NCI-H748 (cell line): ENCODE measurements around the gene NAV2.

Experiments used
- DNase-seq: peaks from one replicate; lab custom pipeline; 2025; ENCODE audit not compliant: unreplicated experiment; lab: John Stamatoyannopoulos, UW

Gene NAV2

GRCh38 chr11:19742588-19743292, 30.1 kb downstream of the NAV2 start:
- DNase-seq, result peak; percentile 68

DNA sequence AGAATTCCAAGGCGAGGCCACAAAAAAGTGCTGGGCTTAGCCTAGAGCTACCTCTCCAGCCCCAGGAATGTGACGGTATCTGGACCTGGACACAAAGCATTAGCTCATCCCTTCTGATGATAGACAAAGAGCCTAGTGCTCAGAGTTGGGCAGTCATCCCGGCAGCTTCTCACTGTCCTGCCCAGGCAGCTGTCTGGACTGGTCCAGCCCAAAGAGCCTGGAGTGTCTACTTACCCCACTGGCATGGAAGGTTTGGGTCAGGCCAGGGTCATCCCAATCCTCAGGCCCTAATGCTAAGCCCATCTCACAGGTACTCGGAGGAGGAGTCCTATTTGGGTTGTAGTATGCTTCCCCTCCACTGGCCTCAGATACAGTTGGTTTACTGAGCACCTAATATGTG, 31.0 kb downstream of the NAV2 start:
- no peak for DNase-seq

- DNase-seq, result no peak
Measured at GRCh38 chr11:19744130-19744529, 31.5 kb downstream of the NAV2 start.

- no peak for DNase-seq
Measured at GRCh38 chr11:19746086-19746485, 33.4 kb downstream of the NAV2 start.

DNA sequence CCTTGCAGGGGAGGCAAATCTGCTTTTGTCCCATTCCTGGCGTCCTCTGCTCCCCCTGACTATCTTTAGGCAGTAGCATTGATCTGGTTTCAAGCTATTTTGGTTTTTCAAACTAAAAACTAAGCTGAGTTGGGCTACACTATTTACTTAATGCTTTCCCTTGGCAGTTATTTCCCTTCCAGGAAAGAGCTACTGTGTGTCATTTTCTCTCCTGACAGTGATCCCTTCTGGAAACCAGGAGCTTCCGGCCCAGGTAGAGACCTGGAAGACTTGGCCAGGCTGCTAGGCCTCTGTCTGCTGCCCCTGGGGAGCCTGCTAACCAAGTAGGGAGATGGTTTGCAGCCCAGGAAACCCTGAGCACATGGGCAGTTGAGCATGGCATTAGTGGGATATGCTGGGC, 35.0 kb downstream of the NAV2 start:
- no peak for DNase-seq

- DNase-seq, result no peak
Measured at GRCh38 chr11:19751055-19751454, 38.4 kb downstream of the NAV2 start.

GRCh38 chr11:19753451-19754106, 40.9 kb downstream of the NAV2 start:
- peak; percentile 39 for DNase-seq

DNA sequence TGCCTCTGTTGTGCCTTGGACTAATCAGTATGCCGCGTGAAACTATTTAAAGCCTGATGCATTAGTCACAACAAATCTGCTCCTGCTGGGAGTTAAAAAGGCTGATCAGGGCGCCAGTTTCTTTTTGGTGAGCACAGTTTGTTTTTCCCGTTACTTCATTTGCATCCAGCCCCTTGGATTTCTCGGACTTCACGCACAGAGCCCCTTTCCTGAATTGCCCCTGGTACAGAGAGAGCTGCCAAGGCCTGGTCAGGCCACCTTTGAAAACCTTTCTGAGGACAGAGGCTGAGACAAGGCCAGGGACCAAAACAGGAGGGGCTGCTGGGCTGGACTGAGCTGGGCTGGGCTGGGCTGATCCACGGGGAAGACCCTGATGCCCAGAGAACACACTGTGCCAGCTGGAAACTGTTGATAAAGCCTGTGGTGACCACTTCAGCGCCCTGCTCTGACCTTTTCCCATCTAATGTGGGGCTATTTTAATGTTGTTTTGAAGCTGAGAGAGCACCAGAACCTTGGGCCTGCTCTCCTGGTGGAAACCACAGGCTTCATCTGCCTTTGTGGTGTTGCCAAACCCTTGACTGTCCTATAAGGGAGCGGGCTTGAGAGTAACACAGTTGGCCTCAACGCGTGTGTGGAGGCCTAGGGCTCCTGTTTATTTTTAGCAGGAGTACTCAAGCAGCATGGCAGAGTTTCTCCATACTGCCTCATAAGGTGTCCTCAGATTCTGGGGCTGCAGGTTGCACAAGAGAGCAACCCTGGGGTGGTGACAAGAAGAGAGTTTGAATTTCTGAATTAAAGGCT, 44.2 kb downstream of the NAV2 start:
- no peak for DNase-seq

DNA sequence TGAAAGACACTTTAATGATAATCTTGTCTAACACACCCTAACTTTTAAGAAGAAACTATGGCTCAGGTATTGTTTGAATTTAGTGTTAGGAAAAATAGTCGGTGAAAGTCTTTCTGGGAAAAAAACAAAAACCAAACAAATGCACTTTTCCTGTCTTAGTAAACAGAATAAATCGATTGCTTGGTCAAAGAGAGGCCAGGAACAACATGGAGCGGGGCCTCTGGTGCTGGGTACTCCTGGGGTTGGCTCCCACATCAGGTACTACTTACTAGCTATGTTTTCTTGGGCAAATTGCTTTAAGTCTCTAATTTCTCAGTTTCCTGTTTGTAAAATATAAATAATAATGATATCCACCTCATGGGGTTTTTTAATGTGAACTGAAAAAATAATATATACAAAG, 46.8 kb downstream of the NAV2 start:
- DNase-seq, result no peak

DNA sequence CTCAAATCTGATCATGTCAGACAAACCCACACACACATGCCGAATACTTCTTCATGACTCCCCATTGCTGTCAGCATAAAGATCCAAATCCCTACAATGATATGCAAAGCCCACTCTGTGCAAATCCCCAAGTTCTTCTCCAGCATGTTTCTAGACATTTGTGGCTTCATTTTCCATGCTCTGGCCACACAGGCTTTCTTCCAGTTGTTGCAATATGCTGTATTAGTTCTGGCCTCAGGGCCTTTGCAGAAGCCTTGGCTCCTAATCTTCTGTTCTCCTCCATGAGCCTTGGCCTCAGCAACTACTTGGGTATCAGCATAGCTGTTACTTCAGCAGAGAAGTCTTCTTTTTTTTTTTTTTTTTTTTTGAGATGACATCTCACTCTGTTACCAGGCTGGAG, 49.6 kb downstream of the NAV2 start:
- no peak for DNase-seq

DNA sequence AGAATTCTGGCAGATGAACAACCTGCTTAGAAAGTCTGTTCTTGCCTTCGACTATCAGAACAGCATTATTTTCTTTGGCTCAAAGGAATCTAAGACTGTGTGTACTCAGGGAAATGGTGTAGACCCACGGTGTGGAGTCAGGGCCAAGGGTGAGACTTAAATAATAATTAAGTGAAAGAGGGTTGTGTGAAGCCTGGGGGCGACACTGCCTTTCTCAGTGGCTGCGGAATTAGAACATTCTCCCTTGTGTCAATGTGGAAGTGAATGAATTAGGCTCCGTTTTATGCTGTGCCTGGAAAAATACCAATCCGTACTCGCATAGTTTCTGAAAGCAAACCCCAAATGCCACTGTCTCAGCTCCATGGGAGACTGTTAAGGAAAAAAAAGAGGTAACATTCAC, 50.7 kb downstream of the NAV2 start:
- no peak for DNase-seq

- no peak for DNase-seq
Measured at GRCh38 chr11:19766206-19766605, 53.6 kb downstream of the NAV2 start.

DNA sequence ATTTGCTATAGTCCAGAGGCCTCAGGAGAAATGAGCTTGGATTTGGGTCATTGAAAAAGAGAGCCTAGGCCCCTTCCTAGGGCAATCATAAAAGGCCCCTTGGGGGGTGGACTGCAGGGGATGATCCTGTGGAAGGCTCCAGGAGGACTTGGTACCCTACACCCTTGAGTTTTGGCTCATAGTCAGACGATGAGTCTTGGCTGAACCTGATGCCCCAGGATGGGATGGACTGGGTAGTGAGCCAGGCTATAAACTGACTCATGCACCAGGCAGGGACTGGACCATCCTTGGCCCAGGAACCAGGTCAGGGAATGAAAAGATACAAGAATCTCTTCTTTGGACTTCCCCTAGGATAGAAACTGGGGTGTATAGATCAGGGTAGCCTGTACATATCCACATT, 54.2 kb downstream of the NAV2 start:
- DNase-seq, result no peak

DNA sequence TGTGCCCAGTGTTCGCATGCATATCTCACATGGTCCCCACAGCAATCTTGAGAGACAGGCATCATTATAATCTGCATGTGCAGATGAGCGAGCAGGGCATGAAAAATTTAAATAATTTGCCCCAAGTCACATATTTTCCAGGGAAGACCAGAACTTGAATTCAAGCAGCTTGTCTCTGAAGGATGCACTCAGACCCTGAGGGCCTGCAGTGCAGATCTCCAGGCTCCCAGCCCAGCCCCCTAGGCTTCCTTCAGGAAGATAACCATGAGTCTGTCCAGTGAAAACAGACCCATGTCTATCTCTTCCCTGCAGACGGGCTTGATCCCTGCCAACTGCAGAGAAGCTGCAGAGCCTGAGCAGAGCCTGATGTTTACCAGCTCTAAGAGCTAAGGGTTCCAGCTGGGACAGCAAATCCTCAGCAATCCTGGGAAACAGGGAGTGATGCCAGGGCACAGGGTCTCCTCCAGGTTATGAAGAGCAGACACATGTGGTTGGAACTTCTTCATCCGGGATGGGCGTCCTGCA, 55.1 kb downstream of the NAV2 start:
- no peak for DNase-seq

- DNase-seq, result no peak
Measured at GRCh38 chr11:19768197-19768596, 55.6 kb downstream of the NAV2 start.

- no peak for DNase-seq
Measured at GRCh38 chr11:19768815-19769214, 56.2 kb downstream of the NAV2 start.

DNA sequence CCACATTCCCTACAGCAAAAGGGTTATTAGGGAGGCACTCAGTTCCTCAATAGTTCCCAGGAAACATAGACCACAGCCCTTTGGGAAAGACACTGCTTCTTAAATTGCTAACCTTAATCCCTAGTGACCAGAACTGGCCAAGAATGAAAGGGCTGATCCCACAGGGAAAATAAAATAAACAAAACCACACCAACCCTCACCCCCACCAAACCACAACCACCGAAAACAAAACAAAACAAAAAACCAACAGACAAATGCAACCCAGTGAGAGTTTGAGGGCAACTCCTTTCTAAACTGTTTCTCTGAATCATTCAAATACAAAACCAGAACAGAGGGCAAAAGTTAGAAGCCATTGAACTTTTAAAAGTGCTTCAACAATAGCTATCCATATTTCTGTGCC, 57.2 kb downstream of the NAV2 start:
- DNase-seq, result no peak

- DNase-seq, result no peak
Measured at GRCh38 chr11:19770277-19770676, 57.6 kb downstream of the NAV2 start.

DNA sequence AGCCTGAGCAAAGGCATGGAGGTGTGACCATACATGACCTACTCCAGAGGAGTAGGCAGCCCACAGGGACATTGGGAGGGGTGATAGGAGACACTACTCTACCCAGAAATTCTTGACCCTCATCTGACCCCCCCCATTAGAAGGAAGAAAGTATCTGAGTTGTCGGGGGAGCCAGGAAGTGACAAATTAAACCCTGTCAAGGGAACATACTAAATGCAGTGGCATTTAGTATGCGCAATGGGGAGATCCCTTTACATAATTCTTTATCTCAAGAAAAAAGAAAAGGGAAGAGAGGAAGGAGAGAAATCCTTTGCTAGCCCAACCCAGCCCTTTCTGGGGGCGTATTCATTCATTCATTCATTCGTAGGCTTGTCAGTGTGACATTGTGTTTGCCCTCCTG, 58.8 kb downstream of the NAV2 start:
- no peak for DNase-seq

- DNase-seq, result no peak
Measured at GRCh38 chr11:19772480-19772879, 59.8 kb downstream of the NAV2 start.

DNA sequence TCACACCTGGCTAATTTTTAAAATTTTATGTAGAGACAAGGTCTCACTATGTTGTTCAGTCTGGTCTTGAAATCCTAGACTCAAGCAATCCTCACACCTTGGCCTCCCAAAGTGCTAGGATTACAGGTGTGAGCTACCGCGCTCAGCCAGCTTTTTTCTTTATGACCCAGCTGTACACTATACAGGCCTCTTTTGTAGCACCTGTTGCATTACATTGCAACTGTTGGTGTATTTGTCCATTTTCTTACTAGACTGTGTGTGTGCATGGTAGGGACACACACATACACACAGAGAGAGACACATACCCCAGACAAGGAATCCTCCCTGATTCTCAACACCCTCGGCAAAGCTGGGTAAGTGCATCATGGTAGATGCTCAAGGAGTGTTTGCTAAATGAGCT, 61.7 kb downstream of the NAV2 start:
- no peak for DNase-seq
